Kasumi-1 (cell line): ENCODE measurements around the gene SDK1.

Experiments used
- DNase-seq, 2 experiments: peaks; one replicate each; lab custom pipeline; 2025; lab: John Stamatoyannopoulos, UW

SDK1 gene

GRCh38 chr7:4178416-4178815 is 877.4 kb downstream of the SDK1 start:
- no peak for DNase-seq

- DNase-seq = no peak
These were observed 878.0 kb downstream of the SDK1 start for GRCh38 chr7:4178916-4179687.

GRCh38 chr7:4179688-4180380 is 878.8 kb downstream of the SDK1 start:
- no peak for DNase-seq

GRCh38 chr7:4181446-4181845 is 880.4 kb downstream of the SDK1 start:
- no peak for DNase-seq

GRCh38 chr7:4182605-4183300 is 881.7 kb downstream of the SDK1 start:
- no peak for DNase-seq

GRCh38 chr7:4184653-4185052 is 883.6 kb downstream of the SDK1 start:
- no peak for DNase-seq

- no peak for DNase-seq
These were observed 884.1 kb downstream of the SDK1 start for GRCh38 chr7:4185136-4185535.

- DNase-seq = no peak
These were observed 884.9 kb downstream of the SDK1 start for GRCh38 chr7:4185721-4186512.

- no peak for DNase-seq
These were observed 885.4 kb downstream of the SDK1 start for GRCh38 chr7:4186513-4186780.

GRCh38 chr7:4188651-4189050 is 887.6 kb downstream of the SDK1 start:
- no peak for DNase-seq

- DNase-seq = no peak
These were observed 888.1 kb downstream of the SDK1 start for GRCh38 chr7:4189131-4189570.

GRCh38 chr7:4190010-4190981 is 889.2 kb downstream of the SDK1 start:
- DNase-seq = no peak

- no peak for DNase-seq
These were observed 890.0 kb downstream of the SDK1 start for GRCh38 chr7:4191046-4191445.

- no peak for DNase-seq
These were observed 890.5 kb downstream of the SDK1 start for GRCh38 chr7:4191525-4191924.

- DNase-seq = no peak
These were observed 894.6 kb downstream of the SDK1 start for GRCh38 chr7:4195660-4196059.

GRCh38 chr7:4196121-4196819 is 895.2 kb downstream of the SDK1 start:
- no peak for DNase-seq

GRCh38 chr7:4198301-4198700 is 897.2 kb downstream of the SDK1 start:
- DNase-seq = no peak

GRCh38 chr7:4200546-4201094 is 899.6 kb downstream of the SDK1 start:
- DNase-seq = no peak

GRCh38 chr7:4201566-4201965 is 900.5 kb downstream of the SDK1 start:
- no peak for DNase-seq

GRCh38 chr7:4202154-4202736 is 901.2 kb downstream of the SDK1 start:
- no peak for DNase-seq
